CD4-positive, alpha-beta T cell treated with Interleukin-6 at 100 ng/mL for 8 hours (primary cell): Measurements from ENCODE around the gene TMEM106A.
"Not testable (repeated sequence)": the region's sequence is repeated elsewhere in the genome, so short reads cannot be mapped to it uniquely, and the experiment has no call there.

ENCODE experiments used
- DNase-seq: peaks from one replicate; pipeline ENCODE4 v3.0.0-alpha.2; 2020; ENCODE audit warnings: mixed read lengths, low spot score

Gene TMEM106A

DNA sequence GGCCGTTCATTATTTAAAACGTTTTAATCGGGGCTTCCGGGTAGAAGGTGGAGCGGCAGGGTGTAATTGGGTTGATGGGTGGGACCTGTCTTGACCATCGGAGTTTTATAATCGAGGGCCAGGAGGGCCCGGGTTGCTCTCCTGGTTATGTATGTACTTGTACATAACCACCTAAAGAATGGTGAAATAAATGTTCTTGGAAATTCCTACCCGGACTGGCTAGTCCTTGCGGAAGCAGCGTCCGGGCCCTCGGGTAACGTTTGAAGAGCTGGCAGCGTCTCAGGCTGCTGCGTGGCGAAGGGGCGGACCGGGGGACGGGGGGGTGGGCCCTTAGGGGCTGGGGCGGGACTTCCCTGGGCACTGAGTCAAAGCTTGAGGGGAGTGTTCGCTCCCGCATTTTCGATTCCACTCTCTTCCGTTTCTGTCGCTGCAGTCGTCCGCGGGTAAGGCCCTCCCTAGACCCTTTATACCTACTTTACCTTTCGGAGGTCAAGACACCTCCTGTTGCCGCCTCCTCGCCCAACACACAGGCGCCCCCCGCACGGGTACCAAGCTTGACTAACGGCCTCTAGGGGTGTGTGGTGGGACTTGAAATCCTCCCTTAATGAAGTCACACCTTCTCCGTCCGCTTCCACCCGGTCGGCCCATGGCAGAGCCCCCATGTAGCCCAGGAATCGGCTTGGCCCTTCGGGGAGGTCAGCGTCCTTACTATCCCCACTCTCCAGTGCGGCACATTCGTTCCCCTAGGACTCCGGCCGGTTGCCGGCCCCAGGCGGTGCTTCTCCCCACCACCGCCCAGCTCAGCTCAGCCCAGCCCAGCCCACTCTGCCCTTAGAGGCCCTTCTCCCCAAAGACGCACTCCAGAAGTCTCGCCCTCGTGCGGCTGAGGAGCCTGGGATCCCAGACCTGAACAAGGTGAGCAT lies at the start of gene TMEM106A:
Gene TMEM106A (plus strand): TSS at position 396 of the 923 bp plus-strand sequence. CDS start 1,167 bp downstream, outside the sequence.
- peak; percentile 79 for DNase-seq

GRCh38 chr17:43165971-43166370 lies 45.7 kb upstream of the TMEM106A start:
- not testable (repeated sequence) for DNase-seq

GRCh38 chr17:43169561-43170139 lies 42.0 kb upstream of the TMEM106A start:
- DNase-seq = no peak

GRCh38 chr17:43170140-43170765 lies 41.4 kb upstream of the TMEM106A start:
- peak; percentile 92 for DNase-seq

- peak; percentile 97 for DNase-seq
These were observed 40.7 kb upstream of the TMEM106A start, which contains the start of gene NBR1 for GRCh38 chr17:43170766-43171585. NBR1 (plus strand) TSS chr17:43171214; CDS start chr17:43175800, 4,586 bp downstream.

DNA sequence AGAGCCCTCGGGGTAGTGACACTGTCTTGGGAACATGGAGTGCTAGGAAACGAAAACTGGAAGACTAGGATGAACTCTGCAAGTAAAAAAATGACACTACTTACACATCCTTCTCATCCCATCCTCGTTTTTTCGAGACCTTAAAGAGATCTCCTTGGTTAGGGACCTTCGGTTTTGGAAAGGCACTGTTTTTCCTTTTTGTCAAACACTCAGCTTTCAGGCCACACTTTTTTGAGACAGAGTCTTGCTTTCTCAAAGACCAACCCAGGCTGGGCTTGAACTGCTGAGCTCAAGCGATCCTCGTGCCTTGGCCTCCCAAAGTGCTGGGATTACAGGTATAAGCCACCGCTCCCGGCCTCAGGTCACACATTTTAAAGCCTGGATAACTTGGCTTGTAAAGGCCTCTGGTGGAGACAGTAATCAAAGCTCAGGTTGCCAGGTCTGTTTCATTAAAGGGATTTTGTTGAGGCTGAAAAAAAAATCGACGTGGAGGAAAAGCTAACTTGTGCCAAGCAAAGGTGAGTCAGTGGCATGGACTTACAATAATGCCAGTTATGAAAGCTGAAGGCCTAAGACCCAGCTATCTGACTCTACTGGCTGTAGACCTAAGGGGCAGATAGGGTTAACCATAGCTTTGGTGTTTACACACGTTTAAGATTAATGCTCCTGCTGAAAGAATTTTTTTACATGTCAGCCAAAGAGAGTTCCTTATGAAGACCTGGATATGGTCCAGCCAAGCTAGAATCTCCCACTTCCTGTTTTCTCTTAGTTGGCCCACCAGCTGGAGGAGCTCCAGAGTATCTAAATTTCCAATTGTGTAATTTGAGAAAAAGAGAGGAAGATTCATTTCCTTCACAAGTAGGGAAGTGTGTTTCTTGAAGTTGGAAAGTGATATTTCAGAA lies 39.8 kb upstream of the TMEM106A start:
- no peak for DNase-seq

DNA sequence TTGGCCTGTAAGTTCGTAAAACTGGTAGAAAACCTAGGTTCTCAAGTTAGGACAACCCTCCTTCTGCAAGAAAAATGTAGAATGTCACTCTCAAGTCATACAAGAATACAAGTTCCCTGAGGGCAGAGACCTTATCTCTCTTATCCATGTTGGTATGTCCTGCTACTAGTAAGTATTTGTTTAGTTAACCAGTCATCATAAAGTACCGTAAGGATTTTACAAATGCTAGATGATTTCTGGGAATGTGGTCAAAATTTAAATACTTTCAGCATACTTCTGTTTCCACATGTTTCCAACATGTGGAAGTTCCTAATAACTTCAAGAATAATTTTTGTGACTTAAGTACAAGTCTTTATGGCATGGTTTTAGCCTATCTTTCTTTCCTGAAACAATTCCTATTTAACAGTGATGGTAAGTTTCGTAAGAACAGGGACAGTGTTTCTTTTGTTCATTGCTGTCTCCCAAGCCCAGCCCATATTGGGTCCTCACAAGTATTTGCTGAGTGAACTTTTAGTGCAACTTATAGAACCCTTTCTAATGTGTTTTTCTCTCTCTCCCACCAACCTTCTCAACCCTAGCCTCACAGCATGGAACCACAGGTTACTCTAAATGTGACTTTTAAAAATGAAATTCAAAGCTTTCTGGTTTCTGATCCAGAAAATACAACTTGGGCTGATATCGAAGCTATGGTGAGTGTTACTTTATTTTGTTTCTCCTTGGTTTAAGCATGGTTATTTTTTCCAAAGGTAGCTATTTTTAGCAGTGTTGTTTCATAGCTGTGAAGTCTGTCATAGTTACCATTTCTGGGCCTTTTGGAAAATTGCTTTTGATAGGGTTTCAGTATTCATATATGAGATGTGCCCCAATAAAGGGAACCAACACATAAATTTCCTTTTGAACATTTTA lies 36.2 kb upstream of the TMEM106A start:
- DNase-seq = no peak

GRCh38 chr17:43176119-43176570 lies 35.5 kb upstream of the TMEM106A start:
- DNase-seq = peak; percentile 9

DNA sequence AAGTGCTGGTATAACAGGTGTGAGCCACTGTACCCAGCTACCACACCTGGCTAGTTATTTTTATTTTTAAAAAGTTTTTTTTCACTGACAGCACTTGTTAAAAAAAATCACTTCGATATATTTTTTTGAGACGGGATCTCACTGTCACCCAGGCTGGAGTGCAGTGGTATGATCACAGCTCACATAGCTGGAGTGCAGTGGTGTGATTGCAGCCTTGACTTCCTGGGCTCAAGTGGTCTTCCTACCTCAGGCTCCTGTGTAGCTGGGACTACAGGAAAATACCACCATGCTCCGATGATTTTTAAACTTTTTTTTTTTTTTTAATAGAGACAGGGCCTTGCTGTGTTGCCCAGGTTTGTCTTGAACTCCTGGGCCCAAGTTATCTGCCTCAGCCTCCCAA lies 27.8 kb upstream of the TMEM106A start:
- DNase-seq = no peak

- not testable (repeated sequence) for DNase-seq
These were observed 25.0 kb upstream of the TMEM106A start for GRCh38 chr17:43186656-43187055.

GRCh38 chr17:43193251-43193650 lies 18.4 kb upstream of the TMEM106A start:
- DNase-seq = no peak

DNA sequence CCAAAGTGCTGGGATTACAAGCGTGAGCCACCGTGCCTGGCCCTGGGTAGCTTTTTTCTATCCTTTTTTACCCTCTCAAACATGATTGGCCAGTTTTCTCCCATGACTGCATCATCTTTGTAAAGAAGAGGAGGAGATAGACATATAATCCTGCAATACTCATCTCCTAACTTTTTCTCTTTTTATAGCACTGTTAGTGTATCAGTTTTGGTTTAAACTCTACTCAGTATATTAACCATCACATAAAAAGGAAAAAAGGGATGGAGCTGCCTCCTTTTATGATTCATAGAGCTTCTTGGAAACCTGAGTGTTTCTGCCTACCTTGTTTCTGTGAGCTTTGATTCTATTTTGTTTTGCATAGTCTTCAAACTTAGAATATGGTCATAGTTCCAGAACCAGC lies 12.0 kb upstream of the TMEM106A start:
- DNase-seq = no peak

- no peak for DNase-seq
These were observed 11.5 kb upstream of the TMEM106A start for GRCh38 chr17:43200127-43200526.

GRCh38 chr17:43203013-43203412 lies 8.7 kb upstream of the TMEM106A start:
- not testable (repeated sequence) for DNase-seq

DNA sequence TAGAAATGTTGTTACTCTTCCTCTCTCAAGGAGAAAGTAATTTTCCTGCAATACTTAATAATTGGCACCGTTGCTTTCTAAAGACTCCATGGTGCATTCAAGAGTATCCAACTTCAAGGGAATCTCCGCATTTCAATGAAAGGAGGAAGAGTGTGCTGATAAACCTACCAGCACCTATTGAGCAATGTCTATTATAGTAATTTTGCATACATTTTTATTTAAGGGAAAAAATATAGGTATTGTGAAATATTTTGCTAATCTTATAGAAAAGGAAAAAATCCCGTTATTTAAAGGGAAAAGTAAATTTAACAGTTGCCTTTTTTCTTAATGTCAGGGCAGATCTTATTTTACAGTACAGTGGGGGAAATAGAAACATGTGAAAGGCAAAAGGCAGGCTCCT lies 1.1 kb upstream of the TMEM106A start:
- no peak for DNase-seq

GRCh38 chr17:43211123-43211479 lies 574 bp upstream of the TMEM106A start:
- DNase-seq = no peak

DNA sequence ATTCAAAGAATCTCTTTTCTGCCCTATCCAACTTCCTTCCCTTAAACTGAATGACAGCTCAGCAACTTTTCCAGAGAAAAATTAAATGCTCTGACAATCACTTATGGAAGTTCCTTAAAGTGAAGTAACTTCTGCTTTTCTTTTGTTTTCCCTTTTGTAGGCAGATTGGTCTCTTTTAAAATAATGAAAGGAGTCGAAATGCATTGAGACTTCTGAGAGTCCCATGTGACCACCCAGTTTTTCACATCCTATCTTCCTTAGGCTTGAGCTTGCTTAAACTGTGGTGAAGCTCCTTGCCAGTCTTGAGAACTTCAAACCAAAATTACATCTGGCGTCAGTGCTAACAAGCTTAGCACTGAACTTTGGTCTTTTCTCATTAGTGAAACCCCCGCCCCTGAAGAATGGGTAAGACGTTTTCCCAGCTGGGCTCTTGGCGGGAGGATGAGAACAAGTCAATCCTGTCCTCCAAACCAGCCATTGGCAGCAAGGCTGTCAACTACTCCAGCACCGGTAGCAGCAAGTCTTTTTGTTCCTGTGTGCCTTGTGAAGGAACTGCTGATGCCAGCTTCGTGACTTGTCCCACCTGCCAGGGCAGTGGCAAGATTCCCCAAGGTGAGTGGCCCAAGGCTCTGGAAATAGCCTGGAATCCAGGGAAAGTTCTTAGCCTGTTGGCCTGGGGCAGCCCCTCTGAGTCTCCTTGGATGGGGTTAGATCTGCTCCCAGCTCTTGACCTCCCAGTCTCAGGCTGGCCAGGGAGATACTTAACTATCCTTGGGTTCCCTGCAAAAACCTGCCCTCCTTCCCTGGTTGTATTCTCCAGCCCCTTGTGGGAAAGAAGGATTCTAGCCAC lies 1.2 kb downstream of the TMEM106A start:
- no peak for DNase-seq

DNA sequence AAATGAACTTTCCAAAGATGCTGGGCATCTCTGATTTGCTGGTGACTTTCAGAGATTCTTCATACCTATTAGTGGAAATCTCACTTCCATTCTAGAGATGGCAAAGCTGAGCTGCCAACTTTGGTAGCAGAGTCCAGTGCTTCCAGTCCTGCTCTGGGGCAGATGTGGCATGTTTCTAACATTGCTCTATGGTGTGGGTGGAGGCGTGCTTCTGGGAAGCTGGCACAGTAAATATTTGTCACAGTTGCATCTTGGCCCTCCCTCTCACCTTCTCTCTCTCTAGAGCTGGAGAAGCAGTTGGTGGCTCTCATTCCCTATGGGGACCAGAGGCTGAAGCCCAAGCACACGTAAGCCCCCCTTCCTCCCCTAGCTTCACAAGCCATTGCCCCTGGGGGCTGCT lies 1.9 kb downstream of the TMEM106A start:
- DNase-seq = no peak

- DNase-seq = no peak
These were observed 3.7 kb downstream of the TMEM106A start for GRCh38 chr17:43215341-43215740.
